HG02852 (cell line): Measurements from ENCODE around the gene CAPN11.
A peak's percentile ranks its signal among the peaks of the same experiment; 100 is the strongest.

ENCODE experiments used
- ATAC-seq: cut with Tn5 transposase; IDR thresholded peaks from one replicate; pipeline ENCODE4 v1.9.1; 2021; ENCODE audit warnings: mild to moderate bottlenecking, moderate library complexity; ENCODE audit not compliant: unreplicated experiment

The CAPN11 gene

DNA sequence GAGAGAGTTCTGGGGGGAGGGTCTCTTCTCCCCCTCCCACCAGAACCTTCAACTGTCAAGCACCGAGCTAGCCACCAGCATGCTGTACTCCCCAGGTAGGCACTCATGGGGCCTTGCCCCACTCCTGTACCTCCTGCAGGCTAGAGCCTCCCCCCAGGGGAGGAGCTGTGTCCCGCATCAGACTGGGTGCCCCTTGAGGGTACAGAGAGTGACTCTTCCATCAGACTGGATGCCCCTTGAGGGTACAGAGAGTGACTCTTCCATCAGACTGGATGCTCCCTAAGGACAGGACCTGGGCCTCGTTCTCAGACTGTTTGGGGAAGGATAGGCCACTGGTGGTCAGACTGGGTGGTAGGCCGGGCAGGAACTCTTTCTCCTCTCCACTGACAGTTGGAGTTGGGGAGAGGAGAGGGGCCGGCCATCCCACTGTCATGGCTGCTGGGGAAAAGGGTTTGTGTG, at the start of gene CAPN11:
Gene CAPN11 (plus strand): TSS at position 51 of the 459 bp plus-strand sequence. CDS start 29 bp downstream, at position 80.
- ATAC-seq, result no peak

DNA sequence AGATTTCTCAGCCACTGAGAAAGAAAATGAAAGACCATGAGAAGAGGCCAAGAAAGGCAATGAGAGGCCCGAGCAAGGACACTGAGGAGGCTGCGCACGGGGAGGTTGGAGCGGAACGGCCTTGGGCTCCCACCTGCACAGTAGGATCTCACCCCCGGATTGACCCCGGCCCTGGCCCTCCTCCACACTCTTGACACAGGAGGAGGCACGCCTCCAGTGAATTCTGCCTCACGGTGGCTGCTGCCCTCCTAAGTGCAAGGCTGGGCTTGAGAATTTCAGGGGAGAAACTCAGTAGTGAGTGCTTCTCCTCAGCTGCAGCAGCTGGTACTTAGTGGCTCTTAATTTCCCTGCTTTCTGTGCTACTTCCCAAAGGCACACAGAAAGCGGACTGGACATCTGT, 49.4 kb upstream of the CAPN11 start:
- no peak for ATAC-seq

DNA sequence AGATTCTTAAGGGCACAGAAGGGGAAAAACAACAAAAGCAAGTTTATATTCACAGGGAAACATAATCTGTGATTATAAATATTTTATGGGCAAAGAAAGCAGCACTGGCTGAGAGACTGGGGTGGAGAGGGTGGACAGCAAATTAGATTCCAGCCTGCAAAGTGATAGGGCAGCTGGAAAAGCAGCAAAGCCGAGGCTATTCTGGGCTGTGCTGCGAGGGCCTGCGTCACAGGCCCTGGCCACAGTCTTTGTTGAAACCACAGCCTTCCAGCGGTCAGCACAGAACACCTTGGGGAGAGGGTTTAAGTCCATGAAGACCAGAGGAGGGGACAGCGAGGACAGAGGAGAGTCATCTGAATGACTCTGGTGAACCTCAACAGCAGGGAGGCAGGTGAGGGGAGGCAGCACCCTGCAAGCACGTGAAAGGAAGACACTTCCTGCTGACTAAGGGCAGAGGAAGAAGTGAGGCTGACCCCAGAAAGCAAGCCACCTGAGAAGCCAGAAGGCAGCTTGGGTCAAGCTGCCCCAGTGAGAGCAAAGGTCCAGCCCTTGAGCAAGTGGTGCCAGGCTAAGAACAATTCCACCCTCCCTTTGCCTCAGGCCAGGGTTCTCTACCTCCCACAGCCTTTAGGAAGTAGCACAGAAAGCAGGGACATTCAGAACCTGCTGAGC, 48.5 kb upstream of the CAPN11 start:
- ATAC-seq, result no peak

- ATAC-seq, result no peak
Observed at GRCh38 chr6:44110966-44111365, 47.7 kb upstream of the CAPN11 start.

- no peak for ATAC-seq
Observed at GRCh38 chr6:44111434-44112417, 46.9 kb upstream of the CAPN11 start.

DNA sequence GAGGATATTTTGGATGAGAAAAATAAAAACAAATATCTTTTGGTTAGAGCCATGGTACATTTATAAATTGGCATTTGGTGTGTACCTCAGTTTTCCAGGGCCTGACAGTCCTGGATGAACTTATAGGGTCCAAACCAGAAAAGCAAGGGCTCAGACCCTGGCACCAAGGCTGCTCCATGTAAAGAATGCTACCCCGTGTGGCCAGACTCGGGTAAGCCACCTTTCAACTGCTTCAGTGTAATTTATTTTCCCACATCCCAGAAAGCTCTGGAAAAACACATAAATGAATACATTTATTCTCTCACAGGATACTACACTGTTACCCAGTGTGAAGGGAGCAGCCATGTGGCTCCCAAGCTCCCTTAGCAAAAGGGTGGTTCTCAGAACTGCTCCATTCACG, 45.2 kb upstream of the CAPN11 start:
- ATAC-seq, result no peak

GRCh38 chr6:44115866-44116265, 42.8 kb upstream of the CAPN11 start:
- no peak for ATAC-seq

DNA sequence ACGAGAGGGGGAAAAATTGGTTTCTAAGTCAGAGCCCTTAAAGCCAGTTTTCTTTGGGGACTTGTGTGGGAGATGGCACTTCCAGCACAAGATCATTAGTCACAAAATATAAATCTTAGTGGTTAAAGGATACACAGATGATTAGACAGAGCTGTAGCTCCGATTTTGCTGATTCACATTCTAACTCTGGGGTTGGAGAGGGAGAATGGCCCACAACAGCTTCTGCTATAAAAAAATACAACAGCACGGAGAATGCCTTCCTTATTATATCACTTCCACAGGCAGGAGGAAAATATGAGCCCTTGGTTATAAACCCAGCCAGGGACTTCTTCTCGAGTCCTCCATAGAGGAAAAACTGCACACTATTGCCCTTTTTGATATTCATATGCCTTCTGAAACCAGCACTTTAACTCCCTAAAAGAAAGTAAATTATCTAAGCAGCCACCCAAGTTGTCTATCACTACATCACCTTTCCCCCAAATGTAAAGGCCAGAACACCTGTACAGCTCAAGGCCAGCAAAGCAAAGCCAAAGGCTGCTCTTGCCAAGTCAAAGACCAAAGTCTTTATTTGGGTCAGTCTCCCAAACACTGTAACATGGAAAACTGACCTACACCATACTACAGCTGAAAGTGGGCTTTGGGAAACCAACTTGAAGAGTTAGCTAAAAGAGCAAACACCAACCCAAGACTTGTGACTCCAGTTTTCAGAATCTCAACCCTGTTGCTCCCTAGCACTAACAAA, 41.8 kb upstream of the CAPN11 start:
- no peak for ATAC-seq

DNA sequence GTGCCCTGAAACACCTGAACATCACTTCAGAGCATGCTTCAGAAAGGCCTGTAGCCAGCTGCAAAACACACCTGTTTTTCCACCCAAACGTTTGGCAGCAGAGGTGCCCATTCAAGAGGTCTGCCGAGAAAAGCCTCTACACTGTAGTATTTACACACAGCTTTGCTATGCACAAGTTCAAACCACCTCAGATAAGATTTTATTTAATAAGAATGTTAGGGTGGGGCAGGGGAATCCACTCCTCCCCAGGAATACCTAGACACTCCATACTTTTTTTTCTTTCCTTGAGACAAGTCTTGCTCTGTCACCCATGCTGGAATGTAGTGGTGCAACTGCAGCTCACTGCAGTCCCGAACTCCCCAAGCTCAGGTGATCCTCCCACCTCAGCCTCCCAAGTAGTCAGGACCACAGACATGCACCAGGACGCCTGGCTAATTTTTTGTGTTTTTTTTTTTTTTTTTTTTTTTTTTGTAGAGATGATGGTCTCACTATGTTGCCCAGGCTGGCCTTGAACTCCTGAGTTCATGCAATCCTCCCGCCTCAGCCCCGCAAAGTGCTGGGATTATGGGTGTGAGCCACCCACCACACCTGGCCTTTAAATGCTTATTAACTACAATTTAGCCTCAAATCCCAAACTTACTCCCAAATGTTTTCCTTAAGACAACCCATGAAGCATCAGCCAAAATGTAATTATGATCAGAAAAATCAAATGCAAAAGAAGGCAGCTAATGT, 41.1 kb upstream of the CAPN11 start:
- no peak for ATAC-seq

DNA sequence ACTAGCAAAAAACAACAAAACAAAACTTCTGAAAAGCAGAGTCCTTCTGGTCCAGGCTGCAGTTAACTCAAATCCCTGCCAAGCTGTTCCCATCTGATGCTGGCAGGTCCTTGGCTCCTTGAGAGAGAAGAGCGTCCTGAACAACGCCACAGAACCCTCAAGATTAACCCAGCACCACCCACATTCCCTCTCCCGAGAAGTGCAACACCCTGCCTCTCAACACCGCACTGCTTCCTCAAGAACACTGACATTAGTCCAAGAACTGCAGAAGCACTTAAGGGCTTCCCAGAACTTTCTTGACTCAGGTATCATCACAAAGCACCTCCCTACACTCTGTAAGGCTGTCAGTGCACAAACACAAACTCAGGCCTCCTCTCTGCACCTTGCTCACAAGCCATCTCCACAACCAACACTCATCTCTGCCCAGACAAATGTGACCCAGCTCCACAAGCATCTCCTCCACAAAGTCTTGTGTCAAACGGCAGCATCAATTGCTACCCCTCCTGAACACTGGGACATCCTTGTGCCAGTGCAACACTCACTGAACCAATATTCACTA, 38.8 kb upstream of the CAPN11 start:
- no peak for ATAC-seq

- ATAC-seq, result no peak
Observed at GRCh38 chr6:44120692-44121443, 37.8 kb upstream of the CAPN11 start.

DNA sequence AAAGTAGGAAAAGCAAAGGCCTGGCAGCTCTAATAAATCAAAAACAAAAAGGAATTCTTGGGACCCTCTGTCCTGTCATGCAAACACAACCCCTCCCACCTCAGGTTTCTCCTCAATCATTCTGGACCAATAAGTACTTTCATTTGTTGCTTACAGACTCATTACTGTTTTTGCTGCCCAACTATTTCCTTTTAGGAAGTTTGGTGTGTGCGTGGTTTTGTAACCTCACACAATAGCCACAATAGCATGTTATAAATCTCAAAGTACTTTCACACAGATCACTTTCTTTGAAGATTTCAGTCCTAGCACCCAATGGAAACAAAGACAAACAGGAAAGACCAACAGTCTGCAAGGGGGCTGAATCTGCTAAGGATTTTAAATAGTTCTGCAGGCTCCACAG, 35.8 kb upstream of the CAPN11 start:
- no peak for ATAC-seq

- ATAC-seq, result no peak
Observed at GRCh38 chr6:44123544-44123943, 35.1 kb upstream of the CAPN11 start.

- ATAC-seq, result peak; percentile 56
Observed at GRCh38 chr6:44126320-44127149, 32.1 kb upstream of the CAPN11 start.

GRCh38 chr6:44127186-44128019, 31.2 kb upstream of the CAPN11 start, which contains the start of the genes MRPL14 and TMEM63B:
TSS of gene MRPL14 (minus strand) at chr6:44127452. CDS start at chr6:44116611, 10,841 bp downstream.
TSS of gene TMEM63B (plus strand) at chr6:44127554. CDS start at chr6:44134585, 7,031 bp downstream.
- ATAC-seq, result peak; percentile 68

GRCh38 chr6:44128020-44128917, 30.4 kb upstream of the CAPN11 start:
- no peak for ATAC-seq
